NOMO-1 treated with DMSO at 0.1 percent for 48 hours (cell line): ENCODE results near the gene PRDX2.

Experiments
- DNase-seq: peaks from one replicate; lab custom pipeline; 2025; ENCODE audit not compliant: unreplicated experiment; lab: John Stamatoyannopoulos, UW

Gene PRDX2

DNA sequence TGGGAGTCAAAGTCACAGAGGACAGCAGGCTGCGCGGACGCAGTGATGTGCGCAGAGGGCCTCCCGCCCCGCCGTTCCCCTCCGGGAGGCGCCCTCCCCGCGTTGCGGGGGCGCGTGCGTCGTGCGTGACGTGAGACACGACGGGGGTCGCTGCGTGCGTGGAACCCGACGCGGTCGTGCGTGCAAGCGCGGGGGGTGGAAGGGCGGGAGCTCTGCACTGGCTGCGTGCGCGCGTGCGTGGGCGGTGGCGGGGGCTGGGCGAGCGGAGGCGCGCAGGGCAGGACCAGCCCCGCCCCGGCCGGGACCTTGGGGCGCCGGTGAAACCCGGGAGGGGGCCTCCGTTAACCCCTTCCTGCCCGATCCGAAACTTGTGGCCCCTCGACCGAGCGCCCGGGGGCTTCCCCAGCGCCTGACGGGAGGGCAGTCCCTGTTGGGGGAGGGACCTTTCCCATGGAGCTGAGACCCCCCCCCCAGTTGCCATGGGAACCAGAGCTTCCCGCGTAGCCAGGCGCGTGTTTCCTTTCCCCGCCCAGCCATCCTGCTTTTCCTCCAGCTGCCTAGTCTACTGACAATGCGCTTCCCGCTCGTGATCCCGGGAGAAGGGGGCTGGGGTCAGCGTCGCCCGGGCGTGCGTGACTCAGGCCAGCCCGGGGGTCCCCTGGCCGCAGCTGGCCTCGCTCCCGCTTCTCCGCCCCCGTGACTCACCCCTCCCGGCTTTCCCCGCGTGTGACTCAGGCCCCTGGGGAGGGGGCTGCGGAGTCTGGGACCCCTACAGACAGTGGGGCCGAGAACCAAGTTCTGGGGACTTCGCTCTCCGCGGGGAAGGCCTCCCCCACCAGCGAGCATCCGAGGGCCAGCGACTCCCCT, 18.9 kb downstream of the PRDX2 start:
- DNase-seq, result peak; percentile 57

DNA sequence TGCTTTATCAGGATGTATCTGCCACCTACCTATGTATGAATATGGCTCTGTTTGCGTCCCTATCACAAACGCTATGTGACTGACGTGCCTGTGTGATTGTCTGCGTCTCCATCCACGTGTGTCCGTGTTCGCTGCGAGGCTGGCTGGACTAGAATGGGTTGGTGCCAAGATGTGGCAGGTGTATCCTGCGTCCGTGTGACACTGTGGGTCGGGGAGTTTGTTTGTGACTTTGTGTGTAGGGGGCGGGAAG, 19.5 kb downstream of the PRDX2 start:
- DNase-seq, result no peak

DNA sequence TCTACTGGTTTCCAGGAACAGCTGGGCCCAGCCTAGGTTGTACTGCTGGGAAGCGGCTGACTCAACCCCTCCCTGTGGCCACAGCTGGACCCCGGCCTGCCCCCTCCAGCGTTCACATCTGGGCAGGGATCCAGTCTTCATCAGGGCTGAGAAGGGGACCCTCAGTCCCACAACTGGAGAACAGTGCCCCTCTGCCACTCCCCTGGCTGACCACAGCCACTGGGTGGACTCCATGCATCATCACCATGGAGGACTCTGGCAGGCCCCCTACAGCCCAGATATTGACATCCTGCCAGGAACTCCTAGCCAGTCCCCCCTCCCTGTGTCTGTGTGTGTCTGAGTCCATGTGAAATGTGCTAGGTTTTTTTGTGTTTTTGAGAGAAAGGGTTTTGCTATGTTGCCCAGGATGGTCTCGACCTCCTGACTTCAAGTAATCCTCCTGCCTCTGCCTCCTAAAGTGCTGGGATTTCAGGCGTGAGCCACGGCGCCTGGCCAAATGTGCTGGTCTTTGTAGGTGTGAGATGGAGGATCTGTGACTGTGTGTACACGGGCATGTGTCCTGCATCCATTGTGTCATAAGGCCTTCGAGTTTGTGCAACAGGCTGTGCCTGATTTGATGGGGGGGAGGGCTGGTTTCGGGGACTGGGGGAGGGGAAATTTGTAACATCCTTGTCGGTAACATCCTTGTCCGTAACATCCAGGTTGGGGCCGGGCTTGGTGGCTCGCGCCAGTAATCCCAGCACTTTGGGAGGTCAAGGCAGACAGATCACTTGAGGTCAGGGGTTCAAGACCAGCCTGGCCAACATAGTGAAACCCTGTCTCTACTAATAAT, 22.2 kb downstream of the PRDX2 start:
- peak; percentile 7 for DNase-seq

- DNase-seq, result no peak
These were observed 22.8 kb downstream of the PRDX2 start for GRCh38 chr19:12778905-12779161.

- peak; percentile 32 for DNase-seq
These were observed 23.3 kb downstream of the PRDX2 start for GRCh38 chr19:12778017-12778904.

DNA sequence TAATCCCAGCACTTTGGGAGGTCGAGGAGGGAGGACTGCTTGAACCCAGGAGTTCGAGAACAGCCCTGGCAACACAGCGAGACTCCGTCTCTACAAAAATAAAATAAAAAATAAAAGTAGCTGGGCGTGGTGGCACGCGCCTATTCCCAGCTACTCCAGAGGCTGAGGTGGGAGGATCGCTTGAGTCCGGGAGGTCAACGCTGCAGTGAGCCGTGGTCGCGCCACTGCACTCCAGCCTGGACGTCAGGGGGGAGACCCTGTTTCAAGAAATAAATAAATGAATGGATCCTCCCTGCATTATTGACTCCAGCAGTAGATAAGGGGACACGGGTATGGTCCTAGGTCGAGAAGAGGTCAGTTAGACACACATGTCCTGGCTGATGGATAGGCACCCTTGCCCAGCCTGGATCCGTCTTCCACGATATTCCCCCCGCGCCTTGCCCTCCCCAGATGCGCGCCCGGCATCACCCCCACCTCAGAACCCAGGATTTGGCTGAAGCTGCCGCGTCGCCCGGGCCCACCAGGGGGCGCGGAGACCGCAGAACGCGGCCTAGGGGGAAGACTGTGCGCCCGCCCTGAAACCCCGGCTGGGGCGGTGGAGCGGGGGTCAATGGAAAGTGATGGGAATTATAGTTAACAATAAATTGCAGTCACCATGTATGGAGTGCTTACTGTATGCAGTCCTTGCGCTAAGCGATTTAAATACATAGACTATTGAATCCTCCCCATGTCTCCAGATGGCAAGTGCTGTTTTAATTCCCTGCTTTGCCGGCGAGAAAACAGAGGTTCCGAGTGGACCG, 24.2 kb downstream of the PRDX2 start:
- DNase-seq, result peak; percentile 71

- no peak for DNase-seq
These were observed 26.7 kb downstream of the PRDX2 start, which contains the start of gene HOOK2 for GRCh38 chr19:12774588-12775555. HOOK2 (minus strand) TSS chr19:12775552; CDS start chr19:12775449, 103 bp downstream.

GRCh38 chr19:12773571-12773970, 28.0 kb downstream of the PRDX2 start:
- DNase-seq, result no peak

DNA sequence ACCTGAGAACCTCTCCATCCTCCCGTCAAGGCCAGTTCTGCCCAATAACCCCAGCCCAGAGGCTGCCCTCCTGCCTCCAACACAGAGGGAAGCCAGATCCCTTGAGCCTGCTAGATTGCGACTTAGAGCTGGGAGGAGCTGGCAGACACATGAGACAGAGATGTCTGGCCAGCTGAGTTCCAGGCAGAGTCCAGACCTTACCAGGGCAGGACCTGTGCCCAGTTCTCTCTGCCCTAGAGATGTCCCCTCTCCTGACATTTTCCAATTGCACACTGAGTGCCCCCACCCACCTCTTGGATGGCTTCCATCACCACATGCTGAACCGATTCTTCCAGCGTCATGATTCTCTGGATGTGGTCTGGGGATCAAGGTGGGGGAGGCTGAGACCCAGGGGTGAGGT, 29.3 kb downstream of the PRDX2 start:
- no peak for DNase-seq

- no peak for DNase-seq
These were observed 30.7 kb downstream of the PRDX2 start for GRCh38 chr19:12770922-12771321.

DNA sequence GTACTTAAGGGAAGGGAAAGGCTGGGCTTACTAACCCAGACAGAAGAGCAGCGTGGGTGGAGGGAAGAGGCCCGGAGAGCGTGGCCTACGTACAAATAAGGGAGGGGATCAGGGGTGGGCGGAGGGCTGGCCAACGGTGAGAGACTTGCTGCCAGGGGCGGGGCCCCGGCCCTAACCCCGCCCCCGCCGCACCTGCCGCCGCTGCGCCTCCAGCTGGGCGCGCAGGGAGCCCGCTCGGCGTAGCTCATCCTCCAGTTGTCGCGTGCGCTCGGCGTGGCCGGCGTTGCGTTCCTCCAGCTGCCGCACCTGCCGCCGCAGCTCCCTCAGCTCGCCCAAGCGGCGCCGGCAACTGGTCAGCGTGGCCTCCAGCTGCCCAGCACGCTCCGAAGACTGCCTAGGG, 31.9 kb downstream of the PRDX2 start:
- DNase-seq, result no peak

DNA sequence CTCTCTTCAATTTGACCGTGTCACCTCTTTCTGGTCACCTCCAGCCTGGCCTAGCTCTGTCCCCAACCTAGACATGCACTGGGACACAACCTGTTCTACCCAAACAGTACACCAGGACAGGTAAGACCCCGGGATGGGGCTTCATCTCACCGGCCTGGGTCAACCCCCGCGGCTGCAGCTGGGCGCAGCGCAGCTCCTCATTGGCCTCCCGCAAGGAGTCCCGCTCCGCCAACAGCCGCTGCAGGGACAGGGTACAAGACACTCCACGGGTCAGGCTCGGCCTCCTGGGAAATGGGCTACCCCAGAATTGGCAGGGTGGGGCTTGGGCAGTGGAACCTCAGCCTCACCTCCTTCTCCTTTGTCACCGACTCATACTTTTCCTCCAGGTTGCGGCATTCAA, 33.9 kb downstream of the PRDX2 start:
- DNase-seq, result no peak

GRCh38 chr19:12767150-12767549, 34.5 kb downstream of the PRDX2 start:
- no peak for DNase-seq

GRCh38 chr19:12766051-12766521, 35.5 kb downstream of the PRDX2 start:
- DNase-seq, result peak; percentile 44

- no peak for DNase-seq
These were observed 36.9 kb downstream of the PRDX2 start for GRCh38 chr19:12764698-12765097.

GRCh38 chr19:12763100-12763499, 38.5 kb downstream of the PRDX2 start:
- DNase-seq, result no peak

- DNase-seq, result no peak
These were observed 41.9 kb downstream of the PRDX2 start for GRCh38 chr19:12759686-12760085.

GRCh38 chr19:12757544-12758274, 43.9 kb downstream of the PRDX2 start:
- DNase-seq, result peak; percentile 57
